Stimulated activated CD4-positive, alpha-beta T cell treated with anti-CD3 and anti-CD28 coated beads, Interleukin-12 subunit alpha, Interleukin-12 subunit beta, amount 100 ng/mL, for 4 hours (primary cell): Measurements from ENCODE around the gene MYL5.
"Not testable (repeated sequence)": the region's sequence is repeated elsewhere in the genome, so short reads cannot be mapped to it uniquely, and the experiment has no call there.

Source experiments
- DNase-seq: peaks from one replicate; pipeline ENCODE4 v3.0.0-alpha.2; 2020

The MYL5 gene

GRCh38 chr4:730511-730910, 56.2 kb downstream of the MYL5 start:
- DNase-seq = no peak

- DNase-seq = not testable (repeated sequence)
Observed at GRCh38 chr4:730946-731904, 56.9 kb downstream of the MYL5 start.
